Neural progenitor cell (in vitro differentiated cells): ENCODE results near the gene KCNH2. TPM values are rescaled to one million over a fixed set of nuclear protein-coding genes. Genes with fewer than 3 reads are reported as not detected.

ENCODE experiments used
- DNase-seq: peaks from one replicate; pipeline ENCODE4 v3.0.0-alpha.2; 2016; ENCODE audit warnings: low spot score
- H2AFZ ChIP-seq: fragments of 200-600 bp; sonication (generic); replicated peaks from 2 replicates; pipeline ENCODE4 v1.6.1; 2016; ENCODE audit warnings: antibody characterized with exemption
- H3F3A ChIP-seq: fragments of 200-600 bp; sonication (generic); 2 replicates; pipeline ENCODE4 v1.6.1; 2016; ENCODE audit warnings: antibody characterized with exemption, low read depth
- H3K27ac ChIP-seq: fragments of 200-600 bp; sonication (generic); 2 replicates; pipeline ENCODE4 v1.5.1; 2016; ENCODE audit warnings: mild to moderate bottlenecking
- H3K27me3 ChIP-seq: fragments of 200-600 bp; sonication (generic); 2 replicates; pipeline ENCODE4 v1.6.1; 2016; ENCODE audit warnings: mild to moderate bottlenecking, moderate library complexity
- H3K36me3 ChIP-seq: fragments of 200-600 bp; sonication (generic); 2 replicates; pipeline ENCODE4 v1.5.1; 2016
- H3K4me1 ChIP-seq: fragments of 200-600 bp; sonication (generic); 2 replicates; pipeline ENCODE4 v1.6.1; 2016; ENCODE audit warnings: mixed run types
- H3K4me2 ChIP-seq: fragments of 200-600 bp; sonication (generic); 2 replicates; pipeline ENCODE4 v1.6.1; 2016
- H3K4me3 ChIP-seq: fragments of 200-600 bp; sonication (generic); 2 replicates; pipeline ENCODE4 v1.5.1; 2016
- H3K79me2 ChIP-seq: fragments of 200-600 bp; sonication (generic); 2 replicates; pipeline ENCODE4 v1.6.1; 2016; ENCODE audit warnings: low read depth
- H3K9ac ChIP-seq: fragments of 200-600 bp; sonication (generic); 2 replicates; pipeline ENCODE4 v1.6.1; 2016
- H3K9me3 ChIP-seq: fragments of 200-600 bp; sonication (generic); 2 replicates; pipeline ENCODE4 v1.5.1; 2016; ENCODE audit warnings: low read depth
- H4K20me1 ChIP-seq: fragments of 200-600 bp; sonication (generic); 2 replicates; pipeline ENCODE4 v1.6.1; 2016; ENCODE audit warnings: low read depth
- H3K27ac Mint-ChIP-seq: 3 replicates; pipeline ENCODE4 v1.8.0; 2021; ENCODE audit warnings: mixed read lengths
- H3K27me3 Mint-ChIP-seq: 2 replicates; pipeline ENCODE4 v1.8.0; 2022; ENCODE audit warnings: low read depth, mild to moderate bottlenecking, inconsistent platforms, moderate library complexity, mixed read lengths; ENCODE audit not compliant: insufficient read depth
- H3K36me3 Mint-ChIP-seq: 3 replicates; pipeline ENCODE4 v1.8.0; 2021; ENCODE audit warnings: mixed read lengths
- H3K4me1 Mint-ChIP-seq: 3 replicates; pipeline ENCODE4 v1.8.0; 2021; ENCODE audit warnings: mixed read lengths
- H3K4me3 Mint-ChIP-seq: 3 replicates; pipeline ENCODE4 v1.8.0; 2021; ENCODE audit warnings: mild to moderate bottlenecking, moderate library complexity, mixed read lengths
- H3K9me3 Mint-ChIP-seq: 3 replicates; pipeline ENCODE4 v1.8.0; 2020; ENCODE audit warnings: mixed read lengths
- CTCF ChIP-seq: fragments of 200-600 bp; sonication (generic); IDR thresholded peaks from 2 replicates; pipeline ENCODE4 v1.5.1; 2017; ENCODE audit warnings: antibody characterized with exemption, mild to moderate bottlenecking
- EZH2 ChIP-seq: fragments of 200-600 bp; sonication (generic); IDR thresholded peaks from 2 replicates; pipeline ENCODE4 v1.6.1; 2017; ENCODE audit warnings: antibody characterized with exemption, mild to moderate bottlenecking, moderate library complexity
- EZH2phosphoT487 ChIP-seq: fragments of 200-600 bp; sonication (generic); IDR thresholded peaks from 2 replicates; pipeline ENCODE4 v1.6.1; 2017; ENCODE audit warnings: antibody characterized with exemption
- total RNA-seq: library from RNA; depleted of rRNA; stranded (reverse); fragments of >200 nt; gene quantifications from 2 replicates; pipeline ENCODE4 v1.2.3, GENCODE V29; 2015; ENCODE audit warnings: low replicate concordance

KCNH2 gene
- total RNA-seq, 1 donor from 2014 or later, result 2.6 TPM

DNA sequence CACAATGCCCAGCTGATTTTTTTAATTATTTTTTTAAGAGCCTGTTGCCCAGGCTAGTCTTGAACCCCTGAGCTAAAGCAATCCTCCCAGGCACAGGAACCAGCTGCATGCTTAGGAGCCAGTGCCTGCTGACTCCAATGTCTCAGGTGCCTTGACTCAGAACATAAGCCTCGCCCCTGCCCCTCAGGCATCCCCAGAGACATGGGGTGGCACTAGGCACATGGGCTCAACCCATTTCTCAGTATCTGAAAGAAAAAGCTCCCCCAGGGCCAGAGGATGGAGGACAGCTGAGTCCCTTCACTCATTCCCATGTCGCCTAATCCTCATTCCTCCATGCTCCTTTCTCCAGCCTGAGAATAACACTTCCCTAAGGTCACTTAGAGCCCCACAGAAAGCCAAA is 39.1 kb downstream of the KCNH2 start:
- H3K9me3 Mint-ChIP-seq, result no peaks in the 10 kb centered on the region

GRCh38 chr7:150938566-150938965 is 39.6 kb downstream of the KCNH2 start:
- H3K36me3 ChIP-seq, result no peaks in the 10 kb centered on the region
- Mint-ChIP-seq H3K27me3 (no peaks in the 10 kb centered on the region), H3K4me3 (no peak overlapping the region), H3K9me3 (no peaks in the 10 kb centered on the region), H3K27ac (no peak overlapping the region), H3K4me1 (peaks cover 5% of the 10 kb centered on the region), H3K36me3 (no peaks in the 10 kb centered on the region)
- no peaks in the 10 kb centered on the region for H3F3A ChIP-seq
- TF ChIP-seq EZH2 (no peak), EZH2phosphoT487 (no peak), CTCF (no peak)
- H3K4me2 ChIP-seq, result no peak overlapping the region
- peak overlapping the region; percentile 74 for H2AFZ ChIP-seq
- no peak overlapping the region for H3K9ac ChIP-seq
- H3K27me3 ChIP-seq, result no peaks in the 10 kb centered on the region
- H3K79me2 ChIP-seq, result no peaks in the 10 kb centered on the region
- H3K9me3 ChIP-seq, result no peaks in the 10 kb centered on the region
- peaks cover 8% of the 10 kb centered on the region for H3K4me1 ChIP-seq
- no peak overlapping the region for H3K4me3 ChIP-seq
- no peaks in the 10 kb centered on the region for H4K20me1 ChIP-seq
- no peak overlapping the region for H3K27ac ChIP-seq
- DNase-seq, result no peak

More for the DNA sequence above, 39.1 kb downstream of the KCNH2 start:
- Mint-ChIP-seq H3K4me3 (no peak overlapping the region), H3K27me3 (no peaks in the 10 kb centered on the region), H3K27ac (no peak overlapping the region), H3K36me3 (no peaks in the 10 kb centered on the region), H3K4me1 (peaks cover 5% of the 10 kb centered on the region)
- H3K36me3 ChIP-seq, result no peaks in the 10 kb centered on the region
- no peak overlapping the region for H2AFZ ChIP-seq
- H3F3A ChIP-seq, result no peaks in the 10 kb centered on the region
- H3K9me3 ChIP-seq, result no peaks in the 10 kb centered on the region
- no peak overlapping the region for H3K9ac ChIP-seq
- H3K27ac ChIP-seq, result no peak overlapping the region
- H3K4me2 ChIP-seq, result no peak overlapping the region
- H3K27me3 ChIP-seq, result no peaks in the 10 kb centered on the region
- H3K4me1 ChIP-seq, result peaks cover 8% of the 10 kb centered on the region
- no peaks in the 10 kb centered on the region for H3K79me2 ChIP-seq
- no peaks in the 10 kb centered on the region for H4K20me1 ChIP-seq
- no peak for DNase-seq
- H3K4me3 ChIP-seq, result no peak overlapping the region
- TF ChIP-seq EZH2phosphoT487 (no peak), CTCF (no peak), EZH2 (no peak)

DNA sequence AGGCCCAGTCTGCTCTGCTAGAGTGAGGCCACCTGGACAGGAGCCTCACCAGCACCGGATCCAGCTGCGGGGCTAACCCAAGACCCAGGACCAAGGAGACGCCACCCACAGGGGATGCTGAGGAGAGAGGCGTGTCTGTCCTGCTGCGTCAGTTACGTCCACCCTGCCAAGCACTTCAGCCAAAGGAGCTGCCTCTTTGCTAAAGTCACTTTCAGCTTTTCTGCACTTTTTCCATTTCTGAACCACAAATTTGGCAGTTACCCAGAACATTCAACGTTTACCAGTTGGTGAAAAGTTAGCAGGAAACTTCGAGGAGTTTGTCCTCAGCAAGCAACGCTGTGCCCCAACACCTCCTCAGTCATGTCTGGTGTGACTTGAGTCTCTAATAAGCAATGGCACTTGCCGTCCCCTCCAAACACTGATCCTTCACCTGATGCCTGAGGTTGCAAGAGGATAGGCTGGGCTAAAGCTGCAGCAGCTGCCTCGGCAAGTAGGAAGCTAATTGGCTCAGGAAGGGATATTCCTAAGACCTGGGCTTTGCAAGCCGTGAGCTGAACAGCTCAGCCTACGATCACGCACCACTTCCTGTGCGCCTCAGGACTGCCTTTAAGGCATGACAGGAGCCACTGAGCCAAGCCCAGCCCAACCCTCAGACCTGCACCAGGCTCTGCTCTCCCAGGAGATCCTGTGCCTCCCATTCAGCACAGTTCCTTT is 40.1 kb downstream of the KCNH2 start:
- Mint-ChIP-seq H3K27ac (no peak overlapping the region), H3K9me3 (no peaks in the 10 kb centered on the region), H3K27me3 (no peaks in the 10 kb centered on the region), H3K4me3 (no peak overlapping the region), H3K4me1 (peaks cover 5% of the 10 kb centered on the region), H3K36me3 (no peaks in the 10 kb centered on the region)
- TF ChIP-seq CTCF (no peak), EZH2phosphoT487 (no peak), EZH2 (no peak)
- Histone ChIP-seq H2AFZ (peak overlapping the region; percentile 74), H3K27me3 (no peaks in the 10 kb centered on the region), H3K9me3 (no peaks in the 10 kb centered on the region), H3K27ac (no peak overlapping the region), H3K4me3 (no peak overlapping the region), H4K20me1 (no peaks in the 10 kb centered on the region), H3K79me2 (no peaks in the 10 kb centered on the region), H3K4me2 (no peak overlapping the region), H3K36me3 (no peaks in the 10 kb centered on the region), H3F3A (no peaks in the 10 kb centered on the region), H3K9ac (no peak overlapping the region), H3K4me1 (peaks cover 8% of the 10 kb centered on the region)
- DNase-seq, result peak; percentile 61
